GM21367 (cell line): Measurements from ENCODE around the gene CATSPER3.

Experiments used
- ATAC-seq: cut with Tn5 transposase; IDR thresholded peaks from one replicate; pipeline ENCODE4 v1.9.1; 2021; ENCODE audit not compliant: unreplicated experiment

The CATSPER3 gene

DNA sequence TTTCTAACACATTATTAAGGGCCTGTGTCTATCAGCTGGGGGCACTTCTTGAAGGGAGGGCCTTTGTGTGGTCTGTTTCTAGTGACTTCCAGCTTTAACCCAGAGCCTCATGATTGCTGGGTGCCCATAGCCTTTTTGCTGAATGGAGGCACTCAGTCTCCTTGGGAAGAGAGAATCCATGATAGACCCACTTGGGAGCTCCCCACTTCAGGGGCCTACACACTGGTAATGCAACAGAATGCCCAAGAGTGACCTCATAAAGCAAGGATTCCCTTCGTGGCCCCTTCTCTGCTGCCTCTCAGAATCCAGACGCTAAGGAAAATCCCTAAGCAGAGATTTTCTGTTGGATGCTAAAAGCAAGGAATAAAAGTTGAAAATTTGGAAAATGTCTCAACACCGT, at the start of gene CATSPER3:
TSS of gene CATSPER3 (plus strand) at position 301 of the 400 bp plus-strand sequence. CDS start at position 386, 85 bp downstream.
- no peak for ATAC-seq

- ATAC-seq, result no peak
Observed at GRCh38 chr5:134918861-134919260, 48.8 kb upstream of the CATSPER3 start.

DNA sequence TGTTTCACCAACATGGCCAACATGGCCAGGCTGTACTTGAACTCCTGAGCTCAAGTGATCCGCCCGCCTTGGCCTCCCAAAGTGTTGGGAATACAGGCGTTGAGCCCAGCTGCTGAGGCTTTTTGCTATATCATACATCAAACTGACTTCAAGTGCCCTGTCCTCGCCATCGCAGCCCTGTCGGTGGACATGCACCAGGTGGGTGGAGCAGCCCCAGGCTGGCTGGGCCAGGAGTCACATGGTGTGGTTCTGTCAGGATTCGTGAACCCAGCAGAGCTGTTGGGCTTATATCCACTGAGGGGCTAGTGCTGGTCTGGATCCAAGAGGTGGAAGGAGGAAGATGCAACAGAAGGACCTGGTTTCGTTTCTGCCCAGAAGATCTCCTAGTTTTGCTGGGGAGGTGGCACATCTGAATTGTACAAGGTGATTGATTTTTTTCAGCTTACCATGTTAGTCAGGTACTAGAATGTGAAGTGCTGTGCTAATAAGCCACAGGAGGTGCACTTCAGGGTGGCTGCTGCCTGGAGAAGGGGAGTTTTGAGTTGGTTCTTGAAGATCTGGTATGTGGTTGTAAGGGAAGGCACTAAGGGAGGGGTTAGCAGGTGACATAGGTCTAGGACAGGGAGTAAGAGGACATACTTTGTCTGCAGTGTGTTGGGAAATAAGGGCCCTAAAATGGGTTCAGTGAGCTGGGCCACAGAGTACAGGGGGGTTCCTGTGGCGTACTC, 46.7 kb upstream of the CATSPER3 start:
- ATAC-seq, result no peak

DNA sequence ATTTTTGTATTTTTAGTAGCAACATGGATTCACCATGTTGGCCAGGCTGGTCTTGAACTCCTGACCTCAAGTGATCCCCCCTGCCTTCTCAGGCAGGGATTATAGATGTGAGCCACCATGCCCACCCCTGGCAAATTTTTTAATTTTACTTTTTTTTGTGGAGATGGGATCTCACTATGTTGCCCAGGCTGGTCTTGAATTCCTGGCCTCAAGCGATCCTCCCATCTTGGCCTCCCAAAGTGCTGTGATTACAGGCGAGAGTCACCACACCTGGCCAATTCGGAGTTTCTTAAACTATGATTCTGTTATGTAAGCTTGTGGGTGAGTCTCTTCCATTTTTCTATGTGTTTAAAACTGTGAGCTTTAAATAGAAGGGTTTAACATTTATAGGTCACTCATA, 35.2 kb upstream of the CATSPER3 start:
- no peak for ATAC-seq

GRCh38 chr5:134934202-134934601, 33.5 kb upstream of the CATSPER3 start:
- ATAC-seq, result no peak

- no peak for ATAC-seq
Observed at GRCh38 chr5:134935711-134936602, 31.8 kb upstream of the CATSPER3 start.

- ATAC-seq, result no peak
Observed at GRCh38 chr5:134937526-134937925, 30.2 kb upstream of the CATSPER3 start.

DNA sequence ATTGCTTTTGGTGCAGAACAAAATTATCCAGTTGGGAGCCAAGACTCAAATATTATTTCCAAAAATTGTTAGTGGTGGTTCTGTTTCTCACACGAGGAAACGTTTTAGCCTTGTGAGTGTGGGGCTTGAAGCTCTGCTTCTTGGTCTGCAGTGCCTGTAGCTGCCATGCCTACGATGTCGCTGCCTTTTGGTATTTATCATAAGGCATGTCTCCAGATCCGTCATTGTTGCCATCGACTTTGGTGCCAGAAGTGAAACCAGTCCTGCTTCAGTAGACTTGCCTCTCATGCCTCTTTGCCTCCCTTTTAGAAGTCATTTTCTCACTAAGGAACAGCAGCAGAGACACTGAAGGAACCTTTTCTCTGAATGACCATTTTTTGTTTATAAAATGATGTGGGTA, 29.7 kb upstream of the CATSPER3 start:
- ATAC-seq, result no peak

GRCh38 chr5:134939500-134939899, 28.2 kb upstream of the CATSPER3 start:
- no peak for ATAC-seq

GRCh38 chr5:134943547-134943946, 24.2 kb upstream of the CATSPER3 start:
- no peak for ATAC-seq

DNA sequence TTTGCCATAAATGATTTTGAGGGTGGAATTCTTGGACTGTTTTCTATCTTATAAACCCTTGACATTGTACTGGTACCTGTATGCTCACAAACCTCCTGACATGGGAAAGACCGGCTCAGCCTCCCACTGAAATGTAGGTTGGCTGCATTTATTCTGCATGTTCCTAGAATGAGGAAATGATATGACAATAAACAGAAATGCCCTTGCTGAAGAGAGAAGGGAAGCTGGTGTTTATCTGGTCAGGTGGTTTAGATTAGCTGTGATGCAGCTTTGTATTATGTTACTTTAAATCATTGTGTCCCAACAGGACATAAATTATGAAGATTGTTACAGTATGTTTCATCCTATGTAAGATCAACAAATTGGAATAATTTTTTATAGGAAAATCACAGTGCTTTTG, 23.1 kb upstream of the CATSPER3 start:
- ATAC-seq, result no peak

DNA sequence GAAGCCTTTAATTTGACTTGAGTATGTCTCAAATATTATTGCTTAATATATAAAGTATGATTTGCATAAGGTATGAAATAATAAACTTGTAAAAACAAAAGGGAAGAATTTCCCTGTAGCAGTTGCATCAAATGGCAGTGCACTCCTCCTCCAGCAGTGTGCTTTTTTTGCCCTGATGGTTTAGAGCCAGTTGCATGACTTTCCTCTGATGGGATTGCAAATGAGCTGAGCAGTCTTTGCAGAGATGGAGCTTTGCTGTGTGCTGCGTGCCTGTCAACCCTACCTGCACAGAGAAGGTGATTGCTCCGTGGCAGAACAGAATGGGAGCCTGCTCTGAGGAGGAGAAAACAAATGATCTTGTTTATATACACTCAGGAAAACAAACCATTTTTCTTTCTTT, 22.7 kb upstream of the CATSPER3 start:
- no peak for ATAC-seq

- ATAC-seq, result no peak
Observed at GRCh38 chr5:134948911-134949310, 18.8 kb upstream of the CATSPER3 start.

GRCh38 chr5:134949316-134949715, 18.4 kb upstream of the CATSPER3 start:
- ATAC-seq, result no peak

GRCh38 chr5:134957920-134958608, 9.6 kb upstream of the CATSPER3 start:
- ATAC-seq, result no peak

GRCh38 chr5:134958755-134959154, 9.0 kb upstream of the CATSPER3 start:
- no peak for ATAC-seq

DNA sequence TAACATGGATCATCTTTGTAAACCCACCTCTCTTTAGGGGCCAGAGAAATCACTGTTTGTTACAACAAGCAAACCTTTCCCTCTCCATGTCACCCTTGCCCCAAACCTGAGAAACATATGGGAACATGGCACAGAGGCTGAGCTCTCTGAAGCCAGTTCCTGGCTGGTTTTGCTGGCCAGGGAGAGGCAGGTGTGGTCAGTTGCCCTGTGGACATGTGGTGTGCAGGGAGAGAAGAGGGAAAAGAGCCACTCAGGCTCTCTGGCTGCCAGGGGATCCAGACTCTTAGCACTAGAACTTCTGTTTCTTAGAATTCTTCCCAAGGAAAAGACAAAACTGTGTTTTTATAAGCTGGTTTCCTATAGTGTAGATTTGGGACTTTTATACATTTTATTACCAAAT, 4.6 kb upstream of the CATSPER3 start:
- ATAC-seq, result no peak

DNA sequence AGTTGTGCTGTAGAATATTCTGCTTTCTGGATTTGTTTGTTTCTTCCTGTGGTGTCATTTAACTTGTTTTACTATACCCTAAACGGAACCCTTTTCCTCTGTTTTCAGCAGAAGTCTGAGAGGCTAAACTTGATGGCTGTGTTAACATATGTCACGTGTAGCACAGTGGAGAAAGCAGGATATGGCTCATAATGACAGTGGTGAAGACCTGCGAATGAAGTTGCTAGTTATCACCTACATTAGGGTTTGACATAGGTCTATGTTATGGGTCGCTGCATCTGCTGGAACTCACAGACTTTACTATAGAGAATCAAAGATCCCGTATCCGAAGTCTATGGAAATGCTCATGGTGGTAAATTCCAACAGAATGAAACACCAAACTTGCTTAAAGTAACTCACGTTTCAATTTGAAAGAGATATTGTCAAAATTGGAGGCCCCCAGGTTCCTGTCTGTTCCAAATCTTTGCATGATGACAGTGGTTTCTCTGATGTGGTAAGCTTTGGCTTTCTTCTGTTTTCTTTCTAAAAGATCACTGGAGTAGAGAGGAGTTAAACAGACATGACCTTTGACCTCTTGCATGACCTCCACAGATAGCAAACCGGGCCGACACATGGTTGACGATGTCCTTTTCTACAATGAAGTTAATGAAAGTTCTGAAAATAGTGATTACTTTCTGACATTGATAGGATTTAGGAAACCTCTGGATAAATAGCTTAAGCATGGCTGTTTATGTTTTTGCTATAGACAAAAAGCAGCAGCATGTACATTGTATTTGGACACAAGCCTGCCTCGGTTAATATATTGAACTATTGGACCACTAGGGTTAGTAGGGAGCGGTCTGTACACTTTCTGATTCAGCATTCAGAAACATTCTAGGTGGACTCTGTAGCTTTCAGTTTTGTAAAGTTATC, 3.1 kb upstream of the CATSPER3 start:
- no peak for ATAC-seq

DNA sequence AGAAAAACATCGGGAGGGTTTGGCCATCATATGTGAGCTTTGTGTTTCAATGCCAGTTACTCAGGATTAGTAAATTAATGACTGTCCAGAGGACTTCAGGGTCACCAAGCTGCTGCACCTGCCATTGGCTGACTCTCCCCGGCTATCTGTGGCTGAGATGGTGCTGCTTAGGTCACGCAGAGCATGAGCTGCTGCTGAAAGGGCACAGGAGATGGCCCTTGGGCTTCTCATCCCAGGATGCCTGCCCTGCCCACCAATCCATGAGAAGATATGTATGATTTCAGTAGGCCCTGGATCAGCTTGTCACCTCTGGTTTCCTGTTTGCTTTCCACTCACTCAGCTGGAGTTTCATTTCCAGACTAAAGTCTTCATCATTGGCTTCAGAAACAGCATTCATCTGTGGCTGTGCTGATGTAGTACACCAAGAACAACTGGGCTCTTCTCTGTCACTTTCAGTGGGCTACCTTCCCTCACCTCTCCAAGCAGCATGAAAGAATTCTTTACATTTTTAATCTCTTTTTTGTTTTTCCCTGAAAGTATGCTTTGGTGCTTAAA, 2.4 kb upstream of the CATSPER3 start:
- no peak for ATAC-seq

- ATAC-seq, result no peak
Observed at GRCh38 chr5:134968055-134968454, 348 bp downstream of the CATSPER3 start.
